WERI-Rb-1 (cell line): ENCODE results near the gene CCNA2.

Experiments used
- DNase-seq: peaks from one replicate; pipeline ENCODE4 v3.0.0-alpha.2; 2020
- H3K27ac ChIP-seq: fragments of 250-450 bp; sonication (Bioruptor Pico); 2 replicates; pipeline ENCODE4 v1.5.1; 2020; ENCODE audit warnings: mild to moderate bottlenecking, moderate library complexity
- H3K27me3 ChIP-seq: fragments of 250-450 bp; sonication (Bioruptor Pico); 2 replicates; pipeline ENCODE4 v1.5.1; 2021; ENCODE audit warnings: mild to moderate bottlenecking, low read depth, moderate library complexity; ENCODE audit not compliant: insufficient read depth, severe bottlenecking
- H3K36me3 ChIP-seq: fragments of 250-450 bp; sonication (Bioruptor Pico); 2 replicates; pipeline ENCODE4 v1.5.1; 2020; ENCODE audit warnings: mild to moderate bottlenecking, moderate library complexity
- H3K4me3 ChIP-seq: 2 replicates; pipeline ENCODE4 v1.5.1; 2011; ENCODE audit warnings: low read depth, mild to moderate bottlenecking, control low read depth, low read length
- H3K9me3 ChIP-seq: fragments of 250-450 bp; sonication (Bioruptor Pico); 2 replicates; pipeline ENCODE4 v1.5.1; 2021; ENCODE audit warnings: mild to moderate bottlenecking, moderate library complexity; ENCODE audit not compliant: severe bottlenecking
- CTCF ChIP-seq: IDR thresholded peaks from 2 replicates; pipeline ENCODE4 v1.5.1; 2011; ENCODE audit warnings: low read depth, mild to moderate bottlenecking, control low read depth, inconsistent platforms, low read length

CCNA2 gene

GRCh38 chr4:121824950-121825349 is 1.3 kb upstream of the CCNA2 start:
- no peaks in the 10 kb centered on the region for H3K9me3 ChIP-seq
- peaks cover 37% of the 10 kb centered on the region for H3K36me3 ChIP-seq
- no peak for DNase-seq
- no peak overlapping the region for H3K27ac ChIP-seq
- TF ChIP-seq CTCF: no peak
- H3K27me3 ChIP-seq: no peaks in the 10 kb centered on the region
- no peak overlapping the region for H3K4me3 ChIP-seq

DNA sequence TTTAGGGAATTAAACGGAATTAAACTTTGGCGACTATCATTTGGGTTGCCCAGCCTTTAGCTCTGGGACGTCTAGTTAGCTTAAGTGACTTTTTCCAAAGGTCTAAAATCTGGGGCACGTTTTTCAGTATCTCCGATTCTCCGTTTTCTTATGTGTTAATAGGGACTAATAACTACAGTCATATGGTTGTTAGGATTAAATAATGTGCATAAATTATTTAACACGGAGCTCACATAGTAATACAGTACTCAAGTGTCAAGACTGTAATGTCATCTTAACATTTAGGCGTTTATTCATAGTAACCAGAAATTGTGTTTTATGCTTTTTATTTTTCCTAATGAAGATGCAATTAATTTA is 466 bp upstream of the CCNA2 start:
- no peak for DNase-seq
- H3K36me3 ChIP-seq: peaks cover 45% of the 10 kb centered on the region
- TF ChIP-seq CTCF: no peak
- H3K4me3 ChIP-seq: peak overlapping the region; percentile 75
- peak overlapping the region; percentile 49 for H3K27ac ChIP-seq
- H3K9me3 ChIP-seq: no peaks in the 10 kb centered on the region
- H3K27me3 ChIP-seq: no peaks in the 10 kb centered on the region

- H3K4me3 ChIP-seq: peak overlapping the region; percentile 75
- TF ChIP-seq CTCF: no peak
- peak; percentile 40 for DNase-seq
- H3K36me3 ChIP-seq: peaks cover 57% of the 10 kb centered on the region
- H3K9me3 ChIP-seq: no peaks in the 10 kb centered on the region
- H3K27me3 ChIP-seq: no peaks in the 10 kb centered on the region
- peak overlapping the region; percentile 97 for H3K27ac ChIP-seq
These were observed 733 bp downstream of the CCNA2 start for GRCh38 chr4:121822796-121823504.

GRCh38 chr4:121822047-121822446 is 1.6 kb downstream of the CCNA2 start:
- H3K4me3 ChIP-seq: peak overlapping the region; percentile 75
- TF ChIP-seq CTCF: no peak
- no peaks in the 10 kb centered on the region for H3K9me3 ChIP-seq
- H3K36me3 ChIP-seq: peaks cover 61% of the 10 kb centered on the region
- no peak overlapping the region for H3K27ac ChIP-seq
- DNase-seq: no peak
- no peaks in the 10 kb centered on the region for H3K27me3 ChIP-seq

- H3K36me3 ChIP-seq: peaks cover 85% of the 10 kb centered on the region
- DNase-seq: no peak
- no peak for TF ChIP-seq CTCF
- no peaks in the 10 kb centered on the region for H3K9me3 ChIP-seq
- no peak overlapping the region for H3K4me3 ChIP-seq
- no peaks in the 10 kb centered on the region for H3K27me3 ChIP-seq
- H3K27ac ChIP-seq: no peak overlapping the region
These were observed 4.3 kb downstream of the CCNA2 start for GRCh38 chr4:121819216-121819965.
